Lung (tissue), 12 donors: ENCODE measurements around the gene EPG5. TPM values are rescaled to one million over a fixed set of nuclear protein-coding genes. Genes with fewer than 3 reads are reported as not detected.

Experiments used
- ATAC-seq: fragments of 200-7000 bp; cut with Tn5 transposase; one replicate; pipeline ENCODE4 v1.9.1; 2020; ENCODE audit warnings: moderate number of reproducible peaks; ENCODE audit not compliant: insufficient read depth, low FRiP score
- DNase-seq, 3 donors: peaks; one replicate each; pipeline ENCODE4 v3.0.0-alpha.2; 2013 to 2017
- H3K27ac ChIP-seq, 2 donors: one replicate each; pipeline ENCODE4 v1.5.1; 2013; ENCODE audit warnings: mild to moderate bottlenecking in 2 of 2, moderate library complexity in 2 of 2, control low read depth in 1 of 2, inconsistent platforms in 1 of 2, low read depth in 1 of 2, low read length in 1 of 2
- H3K27me3 ChIP-seq, 3 donors: one replicate each; pipeline ENCODE4 v1.5.1; 2013; ENCODE audit warnings: low read length in 2 of 3; ENCODE audit not compliant: control insufficient read depth in 3 of 3, insufficient read depth in 3 of 3
- H3K36me3 ChIP-seq, 4 donors: one replicate each; pipeline ENCODE4 v1.5.1; 2013; ENCODE audit warnings: low read length in 4 of 4, mild to moderate bottlenecking in 1 of 4, moderate library complexity in 1 of 4; ENCODE audit not compliant: control insufficient read depth in 4 of 4, insufficient read depth in 4 of 4
- H3K4me1 ChIP-seq, 5 donors: one replicate each; pipeline ENCODE4 v1.5.1; 2013; ENCODE audit warnings: low read length in 5 of 5, mild to moderate bottlenecking in 2 of 5, moderate library complexity in 1 of 5; ENCODE audit not compliant: control insufficient read depth in 5 of 5, insufficient read depth in 5 of 5
- H3K4me3 ChIP-seq: one replicate; pipeline ENCODE4 v1.5.1; 2013; ENCODE audit warnings: mild to moderate bottlenecking, control low read depth, moderate library complexity
- H3K9ac ChIP-seq, 2 donors: one replicate each; pipeline ENCODE4 v1.5.1; 2013; ENCODE audit warnings: low read length in 2 of 2, control low read depth in 1 of 2; ENCODE audit not compliant: insufficient read depth in 1 of 2
- H3K9me3 ChIP-seq, 4 donors: one replicate each; pipeline ENCODE4 v1.5.1; 2013; ENCODE audit warnings: low read length in 3 of 4, mild to moderate bottlenecking in 1 of 4, moderate library complexity in 1 of 4; ENCODE audit not compliant: control insufficient read depth in 4 of 4, insufficient read depth in 3 of 4
- WGBS, 2 donors: extraction: QIAGEN DNeasy Blood & Tissue Kit; methylation state at CpG; one replicate each; pipeline ENCODE4 v1.1.7; 2013; 5-methylcytosine and 5-hydroxymethylcytosine counted together
- polyA plus RNA-seq, 2 donors: library from polyadenylated mRNA; stranded (reverse); fragments of 200-250 nt; gene quantifications; one replicate each; pipeline ENCODE4 v1.2.1, GENCODE V29; 2013
- total RNA-seq, 2 donors: library from RNA; depleted of rRNA in 1 of 2; stranded (reverse); fragments of >200 nt in 1 of 2; gene quantifications; one replicate each; pipeline ENCODE4 v1.2.1, GENCODE V29; 2014 to 2021
- TF ChIP-seq, protein P1 (sequence below): IDR thresholded peaks from 2 replicates; pipeline ENCODE4 v1.5.1; 2012; ENCODE audit warnings: mild to moderate bottlenecking; ENCODE audit errors: control extremely low read depth, extremely low read depth
- donor health status: control.
- donor health status: control.
- donor health status: Bipolar disorder and iron deficiency.
- donor health status: healthy.
- donor health status: DM: yes; HTN: yes; CAD: no.

EPG5 gene
- total and polyA plus RNA-seq, 4 donors = 7.0 to 64.5 (median 20.9) TPM

- Histone ChIP-seq H3K36me3 (peaks cover 13 to 26% (median 26%) of the 10 kb centered on the region in 4 donors), H3K27ac (no peak overlapping the region), H3K9me3 (no peaks in the 10 kb centered on the region), H3K4me1 (no peaks in the 10 kb centered on the region), H3K4me3 (no peak overlapping the region), H3K9ac (no peak overlapping the region), H3K27me3 (no peaks in the 10 kb centered on the region)
- TF ChIP-seq, protein P1, sequence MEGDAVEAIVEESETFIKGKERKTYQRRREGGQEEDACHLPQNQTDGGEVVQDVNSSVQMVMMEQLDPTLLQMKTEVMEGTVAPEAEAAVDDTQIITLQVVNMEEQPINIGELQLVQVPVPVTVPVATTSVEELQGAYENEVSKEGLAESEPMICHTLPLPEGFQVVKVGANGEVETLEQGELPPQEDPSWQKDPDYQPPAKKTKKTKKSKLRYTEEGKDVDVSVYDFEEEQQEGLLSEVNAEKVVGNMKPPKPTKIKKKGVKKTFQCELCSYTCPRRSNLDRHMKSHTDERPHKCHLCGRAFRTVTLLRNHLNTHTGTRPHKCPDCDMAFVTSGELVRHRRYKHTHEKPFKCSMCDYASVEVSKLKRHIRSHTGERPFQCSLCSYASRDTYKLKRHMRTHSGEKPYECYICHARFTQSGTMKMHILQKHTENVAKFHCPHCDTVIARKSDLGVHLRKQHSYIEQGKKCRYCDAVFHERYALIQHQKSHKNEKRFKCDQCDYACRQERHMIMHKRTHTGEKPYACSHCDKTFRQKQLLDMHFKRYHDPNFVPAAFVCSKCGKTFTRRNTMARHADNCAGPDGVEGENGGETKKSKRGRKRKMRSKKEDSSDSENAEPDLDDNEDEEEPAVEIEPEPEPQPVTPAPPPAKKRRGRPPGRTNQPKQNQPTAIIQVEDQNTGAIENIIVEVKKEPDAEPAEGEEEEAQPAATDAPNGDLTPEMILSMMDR = no peak
- 84 to 88% methylated on average over 5 of the region's 5 CpGs for WGBS, 2 donors
- ATAC-seq (no peak), DNase-seq (no peak)
Observed at GRCh38 chr18:45874491-45875184, 92.5 kb downstream of the EPG5 start.

DNA sequence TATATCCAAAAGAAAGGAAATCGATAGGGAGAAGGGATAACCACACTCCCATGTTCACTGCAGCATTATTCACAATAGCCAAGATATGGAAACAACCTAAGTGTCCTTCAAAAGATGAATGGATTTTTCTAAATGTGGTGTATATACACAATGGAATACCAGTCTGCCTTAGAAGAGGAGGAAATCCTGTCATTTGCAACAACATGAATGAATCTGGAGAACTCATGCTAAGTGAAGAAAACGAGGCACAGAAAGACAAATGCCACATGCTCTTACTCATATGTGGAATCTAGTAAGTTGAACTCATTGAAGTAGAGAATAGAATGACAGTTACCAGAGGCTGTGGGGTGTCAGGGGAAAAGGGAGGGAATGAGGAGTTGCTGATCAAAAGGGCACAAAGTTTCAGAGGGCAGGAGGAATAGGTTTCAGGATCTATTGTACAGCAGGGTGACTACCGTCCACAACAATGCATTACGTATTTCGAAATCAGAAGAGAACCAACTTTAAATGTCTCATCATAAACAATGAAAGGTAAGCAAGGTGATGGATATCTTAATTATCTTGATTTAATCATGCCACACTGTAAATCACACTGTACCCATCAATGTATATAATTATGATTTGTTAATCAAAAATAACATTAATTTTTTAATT lies 95.6 kb downstream of the EPG5 start:
- 67 to 72% methylated on average over 5 of the region's 5 CpGs for WGBS, 2 donors
- no peak overlapping the region for H3K27ac ChIP-seq
- peaks cover 16 to 35% (median 31%) of the 10 kb centered on the region in 4 donors for H3K36me3 ChIP-seq
- TF ChIP-seq, protein P1 = no peak
- H3K9ac ChIP-seq = no peak overlapping the region
- H3K9me3 ChIP-seq = no peaks in the 10 kb centered on the region
- ATAC-seq (no peak), DNase-seq (peak in 1 of 3 donors; percentile 13)
- H3K27me3 ChIP-seq = no peaks in the 10 kb centered on the region
- H3K4me3 ChIP-seq = no peak overlapping the region
- H3K4me1 ChIP-seq = no peaks in the 10 kb centered on the region

- DNase-seq (no peak), ATAC-seq (no peak)
- Histone ChIP-seq H3K4me3 (no peak overlapping the region), H3K27me3 (no peaks in the 10 kb centered on the region), H3K27ac (no peak overlapping the region), H3K9me3 (peaks cover 0 to under 1% (median 0%) of the 10 kb centered on the region in 4 donors), H3K36me3 (peaks cover 19 to 37% (median 28%) of the 10 kb centered on the region in 4 donors), H3K9ac (no peak overlapping the region), H3K4me1 (no peaks in the 10 kb centered on the region)
- TF ChIP-seq, protein P1 = no peak
- 97 to 98% methylated on average over 7 of the region's 7 CpGs for WGBS, 2 donors
Observed at GRCh38 chr18:45870419-45870818, 96.7 kb downstream of the EPG5 start.
